GM12872 (cell line): Measurements from ENCODE around the gene IL15RA.

Experiments
- TF ChIP-seq, protein P1 (sequence below): IDR thresholded peaks from 3 replicates; pipeline ENCODE4 v1.5.1; 2011; ENCODE audit warnings: low read depth, mild to moderate bottlenecking, low read length, moderate library complexity; ENCODE audit not compliant: insufficient read depth

Gene IL15RA

DNA sequence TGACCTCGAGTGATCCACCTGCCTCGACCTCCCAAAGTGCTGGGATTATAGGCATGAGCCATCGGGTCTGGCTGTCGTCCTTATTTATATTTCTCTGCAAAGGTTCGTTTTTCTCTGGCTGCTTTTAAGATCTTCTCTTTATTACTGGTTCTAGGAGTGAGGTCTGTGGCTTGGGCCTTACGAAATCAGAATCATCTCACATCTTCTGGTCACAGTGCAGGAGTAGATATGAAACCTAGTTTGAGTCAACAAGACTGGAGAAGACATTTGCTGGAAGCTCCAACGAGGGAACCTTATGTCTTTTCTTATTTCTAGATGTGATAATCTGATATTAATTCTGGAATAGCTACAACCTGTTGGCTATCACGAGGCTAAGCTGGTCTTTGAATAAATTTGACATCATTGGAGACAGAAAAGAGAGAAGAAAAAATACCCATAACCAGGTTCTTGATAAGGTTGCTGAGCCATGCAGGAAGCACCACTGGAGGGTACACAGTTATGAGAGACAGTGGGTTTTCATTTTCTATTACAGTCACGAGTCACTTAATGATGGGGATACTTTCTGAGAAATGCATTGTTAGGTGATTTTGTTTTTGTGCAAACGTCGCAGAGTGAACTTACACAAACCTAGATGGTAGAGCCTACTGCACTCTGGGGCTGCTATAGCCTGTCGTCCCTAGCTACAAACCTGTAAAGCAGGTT, 25.6 kb upstream of the IL15RA start:
- TF ChIP-seq, protein P1, sequence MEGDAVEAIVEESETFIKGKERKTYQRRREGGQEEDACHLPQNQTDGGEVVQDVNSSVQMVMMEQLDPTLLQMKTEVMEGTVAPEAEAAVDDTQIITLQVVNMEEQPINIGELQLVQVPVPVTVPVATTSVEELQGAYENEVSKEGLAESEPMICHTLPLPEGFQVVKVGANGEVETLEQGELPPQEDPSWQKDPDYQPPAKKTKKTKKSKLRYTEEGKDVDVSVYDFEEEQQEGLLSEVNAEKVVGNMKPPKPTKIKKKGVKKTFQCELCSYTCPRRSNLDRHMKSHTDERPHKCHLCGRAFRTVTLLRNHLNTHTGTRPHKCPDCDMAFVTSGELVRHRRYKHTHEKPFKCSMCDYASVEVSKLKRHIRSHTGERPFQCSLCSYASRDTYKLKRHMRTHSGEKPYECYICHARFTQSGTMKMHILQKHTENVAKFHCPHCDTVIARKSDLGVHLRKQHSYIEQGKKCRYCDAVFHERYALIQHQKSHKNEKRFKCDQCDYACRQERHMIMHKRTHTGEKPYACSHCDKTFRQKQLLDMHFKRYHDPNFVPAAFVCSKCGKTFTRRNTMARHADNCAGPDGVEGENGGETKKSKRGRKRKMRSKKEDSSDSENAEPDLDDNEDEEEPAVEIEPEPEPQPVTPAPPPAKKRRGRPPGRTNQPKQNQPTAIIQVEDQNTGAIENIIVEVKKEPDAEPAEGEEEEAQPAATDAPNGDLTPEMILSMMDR: no peak

GRCh38 chr10:5999440-6000165, 22.3 kb upstream of the IL15RA start:
- TF ChIP-seq, protein P1: no peak

- TF ChIP-seq, protein P1: no peak
Observed at GRCh38 chr10:5996696-5997095, 19.4 kb upstream of the IL15RA start.

DNA sequence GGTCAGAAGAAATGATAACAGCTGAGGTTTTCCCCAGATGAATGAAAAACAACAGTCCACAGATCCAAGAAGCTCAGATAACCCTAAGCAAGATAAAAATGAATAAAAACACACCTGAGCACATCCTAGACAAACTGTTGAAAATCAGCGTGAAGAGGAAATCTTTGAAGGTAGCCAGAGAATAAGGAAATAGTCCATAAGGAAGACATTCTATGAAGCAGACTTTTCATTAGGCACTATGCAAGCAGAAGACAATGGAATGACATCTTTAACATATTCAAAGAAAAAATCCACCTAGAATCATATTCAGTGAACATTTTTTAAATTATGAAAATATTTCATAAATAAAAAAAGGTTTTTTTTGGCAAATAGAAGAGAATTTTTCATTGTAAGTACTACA, 15.1 kb upstream of the IL15RA start:
- TF ChIP-seq, protein P1: no peak

- TF ChIP-seq, protein P1: no peak
Observed at GRCh38 chr10:5991708-5992107, 14.4 kb upstream of the IL15RA start.

GRCh38 chr10:5989756-5990155, 12.4 kb upstream of the IL15RA start:
- TF ChIP-seq, protein P1: no peak

- TF ChIP-seq, protein P1: no peak
Observed at GRCh38 chr10:5988336-5988920, 11.1 kb upstream of the IL15RA start.
